GM18502 (cell line): ENCODE results near the gene CHD9NB.

Experiments used
- ATAC-seq: cut with Tn5 transposase; IDR thresholded peaks from one replicate; pipeline ENCODE4 v1.9.1; 2021; ENCODE audit warnings: mild to moderate bottlenecking; ENCODE audit not compliant: unreplicated experiment, poor library complexity

Gene CHD9NB

DNA sequence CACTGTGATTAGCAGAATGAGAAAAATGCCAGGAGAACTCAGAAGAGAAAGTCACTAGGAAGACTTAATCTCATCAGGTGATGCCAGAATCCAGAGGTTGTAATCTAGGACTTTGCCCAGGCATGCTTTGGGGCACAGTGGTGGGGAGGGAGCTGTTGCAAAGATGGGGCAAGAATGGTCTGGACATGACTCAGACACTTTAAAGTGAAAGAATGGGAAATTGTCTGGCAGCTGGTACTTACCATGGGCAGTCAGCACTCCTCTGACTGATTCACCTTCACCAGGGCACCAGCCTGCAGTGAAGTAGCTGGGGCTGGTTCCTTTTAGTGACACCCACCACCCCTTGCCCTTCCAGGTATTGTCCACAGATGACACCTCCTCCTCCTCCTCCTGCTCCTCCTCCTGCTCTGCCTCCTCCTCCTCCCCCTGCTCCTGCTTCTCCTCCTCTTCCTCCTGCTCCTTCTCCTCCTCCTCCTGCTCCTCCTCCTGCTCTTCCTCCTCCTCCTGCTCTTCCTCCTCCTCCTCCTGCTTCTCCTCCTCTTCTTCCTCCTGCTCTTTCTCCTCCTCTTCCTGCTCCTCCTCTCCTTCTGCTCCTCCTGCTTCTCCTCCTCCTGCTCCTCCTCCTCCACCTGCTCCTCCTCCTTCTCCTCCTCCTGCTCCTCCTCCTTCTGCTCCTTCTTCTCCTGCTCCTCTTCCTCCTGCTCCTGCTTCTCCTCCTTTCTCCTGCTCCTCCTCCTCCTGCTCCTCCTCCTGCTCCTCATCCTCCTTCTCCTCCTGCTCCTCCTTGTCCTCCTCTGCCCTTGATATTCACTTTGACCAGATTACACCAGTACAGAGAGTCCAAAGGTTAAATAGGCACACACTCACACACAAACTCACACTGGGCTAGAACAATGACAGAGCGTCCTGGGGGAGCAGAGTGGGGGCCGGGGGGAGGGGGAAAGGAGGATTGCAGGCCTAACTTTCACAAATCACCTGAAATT is at the start of gene CHD9NB:
Gene CHD9NB, minus strand, starts transcription at position 379 of the 983 bp plus-strand sequence. CDS start 8,739 bp downstream, outside the sequence.
- ATAC-seq, result peak; percentile 30

DNA sequence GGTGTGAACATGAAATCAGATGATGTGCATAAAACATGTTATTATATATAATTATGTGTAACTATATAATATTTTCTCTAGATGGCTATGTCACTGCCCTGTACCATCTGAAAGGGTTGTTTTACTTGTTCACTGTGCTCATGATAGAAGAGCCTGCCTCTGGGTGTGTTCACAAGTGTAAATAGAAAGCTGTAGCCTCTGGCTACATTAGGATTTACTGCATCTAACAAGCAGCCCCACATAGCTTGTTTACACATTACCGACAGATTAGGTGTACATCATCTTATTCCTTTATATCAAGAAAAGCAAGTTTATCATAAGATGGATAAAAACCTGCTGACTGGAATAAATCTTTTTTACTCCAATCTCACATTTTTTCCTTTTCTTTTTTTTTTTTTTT is 48.2 kb upstream of the CHD9NB start:
- ATAC-seq, result no peak

GRCh38 chr16:53100131-53100748 is 47.5 kb upstream of the CHD9NB start:
- no peak for ATAC-seq

GRCh38 chr16:53099318-53100130 is 46.8 kb upstream of the CHD9NB start:
- ATAC-seq, result peak; percentile 57

- ATAC-seq, result peak; percentile 67
Observed at GRCh38 chr16:53098526-53099317, 46.0 kb upstream of the CHD9NB start.

GRCh38 chr16:53097190-53097589 is 44.5 kb upstream of the CHD9NB start:
- no peak for ATAC-seq

DNA sequence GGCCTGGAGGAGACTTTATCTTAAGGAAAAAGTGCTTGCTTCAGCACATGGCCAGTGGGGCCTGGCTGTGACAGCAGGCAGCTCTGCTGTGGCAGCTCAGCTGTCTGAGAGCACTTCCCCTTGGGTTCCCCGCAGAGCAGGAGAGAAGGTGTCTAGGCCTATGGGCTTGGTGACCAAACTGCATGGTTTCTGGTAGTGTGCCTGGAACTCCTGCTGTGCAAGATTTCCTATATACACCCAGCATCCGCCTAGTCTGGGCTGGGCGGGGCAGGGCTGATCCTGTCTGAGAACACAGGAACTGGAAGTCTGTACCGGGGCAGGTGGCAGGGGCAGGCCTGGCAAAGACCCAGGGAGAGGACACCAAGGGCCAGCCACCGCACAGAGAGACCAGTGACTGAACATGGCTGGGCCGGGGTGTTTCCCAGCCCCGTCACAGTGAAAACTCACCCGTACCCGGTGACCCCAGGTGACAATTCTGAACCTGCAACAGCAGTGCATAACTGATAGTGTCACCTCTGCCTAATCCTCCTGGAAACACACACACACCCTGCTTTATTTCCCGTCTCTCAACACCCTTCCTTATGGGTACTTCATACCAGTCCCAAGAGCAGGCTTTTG is 41.4 kb upstream of the CHD9NB start:
- ATAC-seq, result peak; percentile 47

DNA sequence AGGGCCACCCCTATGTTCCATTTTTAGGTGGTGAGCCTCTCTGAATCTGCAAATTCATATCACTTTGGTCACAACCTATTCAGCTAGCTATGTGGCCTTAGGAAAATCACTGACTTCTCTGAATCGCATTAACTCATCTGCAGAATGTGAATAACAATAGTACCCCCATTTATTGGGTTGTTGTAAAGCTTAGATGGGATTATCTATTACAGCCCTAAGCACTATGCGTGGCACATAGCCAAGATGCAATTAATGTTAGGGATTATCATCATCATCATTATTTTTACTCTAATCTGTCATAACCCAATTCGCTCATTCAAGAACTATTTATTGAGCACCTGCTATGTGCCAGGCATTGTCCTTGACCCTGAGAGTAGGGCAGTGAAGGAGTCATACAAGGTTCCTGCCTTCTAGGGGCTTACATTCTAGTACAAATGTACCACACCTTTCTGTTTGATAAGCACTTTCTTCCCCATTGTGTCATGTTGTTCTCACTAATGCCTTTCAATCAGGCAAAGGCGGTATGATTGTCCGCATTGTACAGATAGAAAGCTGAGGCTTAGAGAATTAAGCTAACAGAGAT is 40.6 kb upstream of the CHD9NB start:
- no peak for ATAC-seq

- ATAC-seq, result no peak
Observed at GRCh38 chr16:53092284-53092683, 39.6 kb upstream of the CHD9NB start.

GRCh38 chr16:53091466-53092211 is 38.9 kb upstream of the CHD9NB start:
- ATAC-seq, result peak; percentile 67

DNA sequence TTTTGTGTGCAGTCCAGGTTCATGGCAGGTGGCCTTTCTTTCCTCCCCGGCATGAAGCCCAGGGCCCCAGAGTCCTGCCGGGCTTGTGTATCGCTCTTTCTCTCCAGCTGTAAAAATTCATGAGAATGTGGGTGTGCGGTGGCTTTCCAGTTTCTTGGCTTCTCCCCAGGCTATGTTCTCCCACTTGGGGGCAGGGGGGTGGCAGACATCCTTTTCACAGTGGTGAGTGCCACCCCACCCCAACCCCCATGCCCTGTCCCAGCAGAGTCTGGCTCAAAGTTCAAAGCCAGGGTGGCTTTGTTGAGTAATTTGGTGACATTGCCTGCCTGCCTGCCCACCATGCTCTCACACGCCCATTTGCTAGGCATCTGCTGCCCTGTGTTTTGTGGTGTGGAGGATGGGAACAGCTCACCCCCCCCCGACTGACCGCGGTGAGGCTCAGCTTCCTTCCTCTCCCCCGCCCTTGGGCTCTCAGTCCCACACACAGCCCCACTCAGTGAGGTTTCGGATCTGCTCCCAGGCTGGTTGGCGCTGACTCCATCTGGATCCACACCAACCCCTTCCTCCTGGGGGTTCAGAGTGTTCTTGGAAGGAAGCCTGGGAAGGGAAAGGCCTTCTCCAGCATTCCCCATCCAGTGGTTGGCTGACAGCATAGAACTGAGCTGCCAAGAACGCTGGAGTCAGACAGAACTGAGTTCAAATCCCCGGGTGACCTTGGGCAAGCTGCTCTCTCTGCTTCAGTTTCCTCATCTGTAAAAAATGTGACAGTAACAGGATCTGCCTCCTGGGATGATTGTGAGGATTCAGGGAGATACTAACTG is 38.1 kb upstream of the CHD9NB start:
- ATAC-seq, result peak; percentile 55

- ATAC-seq, result no peak
Observed at GRCh38 chr16:53090286-53090590, 37.5 kb upstream of the CHD9NB start.

GRCh38 chr16:53089434-53090285 is 37.0 kb upstream of the CHD9NB start:
- no peak for ATAC-seq

DNA sequence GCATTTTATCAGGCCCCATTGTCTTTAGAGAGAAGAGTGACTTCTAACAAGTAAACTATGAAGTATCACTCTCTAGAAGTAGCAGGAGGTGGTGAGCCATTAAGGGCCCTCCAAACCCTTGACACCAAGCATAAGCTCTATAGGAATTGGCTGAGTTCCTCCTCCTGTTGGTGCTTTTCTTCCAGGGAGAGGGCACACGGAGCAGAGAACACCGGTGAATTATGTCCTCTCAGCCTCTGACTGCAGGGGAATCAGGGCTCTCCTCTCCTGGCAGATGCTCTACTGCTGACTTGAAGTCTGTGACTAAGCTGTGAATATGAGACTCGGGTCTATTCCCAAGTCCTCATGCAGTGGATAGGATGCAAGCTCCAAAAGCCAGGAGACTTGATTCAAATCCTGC is 34.4 kb upstream of the CHD9NB start:
- ATAC-seq, result no peak

DNA sequence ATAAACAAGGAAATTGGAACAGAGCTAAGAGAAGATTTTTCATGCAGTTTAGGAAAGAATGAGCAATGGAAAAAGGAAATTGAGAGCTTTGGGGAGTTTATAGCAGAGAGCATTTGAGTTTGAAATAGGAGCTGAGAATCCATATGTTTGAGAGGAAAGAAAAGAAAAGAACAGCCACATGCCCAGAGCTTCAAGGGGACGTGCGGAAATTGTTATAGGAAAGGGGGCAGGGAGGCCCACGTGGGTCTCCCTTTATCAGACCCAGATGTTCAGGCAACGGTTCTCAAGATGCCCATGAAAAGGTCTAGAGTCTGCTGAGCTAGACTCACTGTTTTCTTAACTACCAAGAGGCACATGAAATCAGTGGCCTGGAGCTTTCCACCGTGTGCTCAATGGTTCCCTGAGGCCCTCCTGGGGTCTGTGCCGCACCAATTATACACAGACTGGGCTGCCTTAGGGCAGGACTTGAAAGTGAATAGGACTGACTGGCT is 33.3 kb upstream of the CHD9NB start:
- no peak for ATAC-seq

- no peak for ATAC-seq
Observed at GRCh38 chr16:53085369-53085843, 32.7 kb upstream of the CHD9NB start.
